Measurements from ENCODE around the gene C4orf36. TPM values are rescaled to one million over a fixed set of nuclear protein-coding genes. Genes with fewer than 3 reads are reported as not detected.

The C4orf36 gene
- total and polyA plus RNA-seq, 2 donors (not counting 3 experiments of a cell fraction or from before 2014, with no cell fraction given) = 0.66 TPM; not detected in 1

- no peak overlapping the region for H3K9ac ChIP-seq (replicated peaks; ENCODE audit: extremely low read depth, insufficient read depth, low read length)
- POLR2A ChIA-PET = no interaction called here
- TF ChIP-seq, protein P1, sequence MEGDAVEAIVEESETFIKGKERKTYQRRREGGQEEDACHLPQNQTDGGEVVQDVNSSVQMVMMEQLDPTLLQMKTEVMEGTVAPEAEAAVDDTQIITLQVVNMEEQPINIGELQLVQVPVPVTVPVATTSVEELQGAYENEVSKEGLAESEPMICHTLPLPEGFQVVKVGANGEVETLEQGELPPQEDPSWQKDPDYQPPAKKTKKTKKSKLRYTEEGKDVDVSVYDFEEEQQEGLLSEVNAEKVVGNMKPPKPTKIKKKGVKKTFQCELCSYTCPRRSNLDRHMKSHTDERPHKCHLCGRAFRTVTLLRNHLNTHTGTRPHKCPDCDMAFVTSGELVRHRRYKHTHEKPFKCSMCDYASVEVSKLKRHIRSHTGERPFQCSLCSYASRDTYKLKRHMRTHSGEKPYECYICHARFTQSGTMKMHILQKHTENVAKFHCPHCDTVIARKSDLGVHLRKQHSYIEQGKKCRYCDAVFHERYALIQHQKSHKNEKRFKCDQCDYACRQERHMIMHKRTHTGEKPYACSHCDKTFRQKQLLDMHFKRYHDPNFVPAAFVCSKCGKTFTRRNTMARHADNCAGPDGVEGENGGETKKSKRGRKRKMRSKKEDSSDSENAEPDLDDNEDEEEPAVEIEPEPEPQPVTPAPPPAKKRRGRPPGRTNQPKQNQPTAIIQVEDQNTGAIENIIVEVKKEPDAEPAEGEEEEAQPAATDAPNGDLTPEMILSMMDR (IDR thresholded peaks at IDR 0.05; ENCODE audit: extremely low read depth in 1 of 2, insufficient read depth in 1 of 2, low read depth in 1 of 2, low read length in 2 of 2) = no peak
- TF ChIP-seq MYC (IDR thresholded peaks at IDR 0.05; ENCODE audit: low read depth, low read length) (no peak), EZH2 (IDR thresholded peaks at IDR 0.05; ENCODE audit: borderline replicate concordance, low read depth, low read length, severe bottlenecking) (no peak), JUN (IDR thresholded peaks at IDR 0.05; ENCODE audit: borderline replicate concordance, insufficient read depth, insufficient read length, low read depth) (no peak), POLR2AphosphoS5 (IDR thresholded peaks at IDR 0.05; ENCODE audit: insufficient read depth, low read depth, low read length) (no peak), GATA2 (IDR thresholded peaks at IDR 0.05; ENCODE audit: insufficient read depth, insufficient read length, low read depth, low read length) (no peak), FOS (IDR thresholded peaks at IDR 0.05; ENCODE audit: borderline replicate concordance, insufficient read depth, low read length) (no peak), POLR2A (IDR thresholded peaks at IDR 0.05; ENCODE audit: low read depth, low read length) (no peak)
- H3K4me3 ChIP-seq (replicated peaks in 1 of 3; ENCODE audit: insufficient read depth in 1 of 3, low read depth in 1 of 3, low read length in 3 of 3) = no peak overlapping the region
- H3K4me1 ChIP-seq (ENCODE audit: control insufficient read depth, extremely low read depth, insufficient read depth, low read length) = peaks cover 14% of the 10 kb centered on the region
- BruUV-seq (replicated peaks) = no TSS peak
- H3K36me3 ChIP-seq (ENCODE audit: control insufficient read depth in 2 of 2, extremely low read depth in 1 of 2, insufficient read depth in 2 of 2, low read length in 2 of 2) = no peaks in the 10 kb centered on the region
- no peak overlapping the region for H3K4me2 ChIP-seq (ENCODE audit: insufficient read depth, low read length)
- H3K9me1 ChIP-seq (replicated peaks; ENCODE audit: control insufficient read depth, extremely low read depth, insufficient read depth, low read length) = no peaks in the 10 kb centered on the region
- dilution Hi-C loops (cut with MboI; ENCODE audit: extremely low pct_ligation_motif_present, low sequenced_read_pairs) (no loop called here), intact Hi-C loops (cut with micrococcal nuclease) (no loop called here)
- H3K9me3 ChIP-seq (replicated peaks; ENCODE audit: control insufficient read depth, insufficient read depth, low read length) = no peaks in the 10 kb centered on the region
- DNase-seq (ENCODE audit: low read depth, low spot score) (peak; percentile 79), FAIRE-seq (peak; percentile 63)
- H3K79me2 ChIP-seq (ENCODE audit: control insufficient read depth, insufficient read depth, low read length) = no peaks in the 10 kb centered on the region
- no peaks in the 10 kb centered on the region for H4K20me1 ChIP-seq (replicated peaks; ENCODE audit: control insufficient read depth, extremely low read depth, insufficient read depth, low read length)
- H3K27ac ChIP-seq (ENCODE audit: insufficient read depth, low read depth, low read length) = no peak overlapping the region
- peaks cover 0 to 2% of the 10 kb centered on the region in 2 experiments for H3K27me3 ChIP-seq (ENCODE audit: control insufficient read depth in 2 of 2, insufficient read depth in 2 of 2, low read length in 2 of 2)
- CTCF ChIA-PET = interaction anchor here (1.0 kb wide), 1 partner anchor 193 kb away, joined by 3 read pairs; no protein-coding TSS in a partner anchor
- no peak overlapping the region for H2AFZ ChIP-seq (ENCODE audit: low read depth, low read length)
Observed at GRCh38 chr4:86846921-86847320, 45.3 kb downstream of the C4orf36 start.
